NB4 (cell line): ENCODE measurements around the gene NEK4.

ENCODE experiments used
- DNase-seq: peaks from one replicate; pipeline ENCODE4 v3.0.0; 2010; ENCODE audit warnings: low read depth
- H3K4me3 ChIP-seq: one replicate; pipeline ENCODE4 v1.5.1; 2011; ENCODE audit warnings: mild to moderate bottlenecking, low read depth, low read length, moderate library complexity
- CTCF ChIP-seq: IDR thresholded peaks from one replicate; pipeline ENCODE4 v1.5.1; 2012; ENCODE audit warnings: low read depth, low read length
- MAX ChIP-seq: IDR thresholded peaks from 2 replicates; pipeline ENCODE4 v1.6.1; 2011; ENCODE audit warnings: low read depth, low read length
- MYC ChIP-seq: IDR thresholded peaks from 2 replicates; pipeline ENCODE4 v1.6.1; 2011; ENCODE audit warnings: low read depth, low read length
- POLR2A ChIP-seq: IDR thresholded peaks from 2 replicates; pipeline ENCODE4 v1.6.1; 2011; ENCODE audit warnings: mild to moderate bottlenecking; ENCODE audit not compliant: insufficient read length; ENCODE audit errors: extremely low read depth

The NEK4 gene

GRCh38 chr3:52774066-52774713 lies 3.5 kb upstream of the NEK4 start:
- H3K4me3 ChIP-seq: no peak overlapping the region
- TF ChIP-seq POLR2A (no peak), MAX (no peak), MYC (no peak), CTCF (no peak)
- DNase-seq: no peak

DNA sequence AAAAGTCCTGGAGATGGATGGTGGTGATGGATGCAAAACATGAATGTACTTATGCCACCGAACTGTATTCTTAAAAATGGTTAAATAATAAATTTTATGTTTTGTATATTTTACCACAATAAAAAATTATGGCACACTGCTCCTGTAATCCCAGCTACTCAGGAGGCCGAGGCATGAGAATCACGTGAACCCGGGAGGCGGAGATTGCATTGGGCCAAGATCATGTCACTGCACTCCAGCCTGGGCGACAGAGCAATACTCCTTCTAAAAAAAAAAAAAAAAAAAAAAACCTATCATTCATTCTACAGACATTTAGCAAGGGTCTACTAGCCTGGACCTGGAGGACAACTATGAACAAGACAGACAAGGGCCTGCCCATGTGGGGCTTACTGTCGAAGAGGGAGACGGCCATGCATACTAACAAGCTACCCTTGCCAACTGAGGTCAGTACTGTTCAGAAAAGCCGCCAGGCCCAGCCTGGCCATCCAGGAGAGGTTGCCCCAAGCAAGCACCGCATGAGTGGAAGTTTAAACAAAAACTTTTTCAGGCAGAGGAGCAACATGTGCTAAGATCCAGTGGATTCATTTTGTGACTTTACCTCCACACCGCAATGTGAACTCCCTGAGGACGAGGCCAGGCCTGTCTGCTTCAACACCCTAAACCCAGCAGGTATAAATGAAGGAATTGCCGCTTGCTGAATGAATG lies 2.8 kb upstream of the NEK4 start:
- TF ChIP-seq POLR2A (no peak), CTCF (no peak), MYC (no peak), MAX (no peak)
- no peak for DNase-seq
- H3K4me3 ChIP-seq: no peak overlapping the region

DNA sequence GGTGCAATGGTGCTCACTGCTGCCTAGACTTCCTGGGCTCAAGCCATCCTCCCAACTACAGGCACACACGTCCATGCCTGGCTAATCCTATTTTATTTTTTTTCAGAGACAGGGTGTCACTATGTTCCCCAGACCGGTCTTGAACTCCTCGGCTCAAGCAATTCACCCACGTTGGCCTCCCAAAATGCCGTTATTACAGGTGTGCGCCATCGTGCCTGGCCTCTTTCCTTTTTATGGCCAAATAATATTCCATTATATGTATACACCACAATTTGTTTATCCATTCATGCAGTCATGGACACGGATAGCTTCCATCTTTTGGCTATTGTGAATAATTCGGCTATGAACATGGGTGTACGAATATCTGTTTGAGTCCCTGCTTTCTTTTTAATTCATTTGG lies 962 bp upstream of the NEK4 start:
- TF ChIP-seq MYC (no peak), POLR2A (no peak), CTCF (no peak), MAX (no peak)
- no peak for DNase-seq

DNA sequence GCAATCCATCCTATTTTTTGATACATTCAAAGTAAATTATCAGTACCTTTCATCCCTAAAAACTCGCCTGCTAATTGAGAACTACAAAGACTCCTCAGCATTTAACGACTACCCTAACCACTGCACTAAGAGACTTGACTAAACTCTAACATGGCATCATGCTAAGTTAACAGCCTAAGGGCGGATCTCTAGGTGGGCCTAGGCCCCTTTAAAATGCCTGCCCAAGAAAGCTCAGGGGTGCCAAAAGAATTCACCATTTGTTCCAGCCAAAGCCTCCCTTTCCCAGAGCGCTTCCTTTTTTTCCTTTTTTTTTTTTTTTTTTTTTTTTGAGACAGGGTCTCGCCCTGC lies 568 bp upstream of the NEK4 start:
- DNase-seq: no peak

More for the DNA sequence above, 962 bp upstream of the NEK4 start:
- no peak overlapping the region for H3K4me3 ChIP-seq

More for the DNA sequence above, 568 bp upstream of the NEK4 start:
- H3K4me3 ChIP-seq: peak overlapping the region; percentile 95
- no peak for TF ChIP-seq MAX
- no peak for TF ChIP-seq CTCF
- no peak for TF ChIP-seq MYC
- TF ChIP-seq POLR2A: no peak
